Fibroblast of the aortic adventitia (primary cell): ENCODE data around the gene DNAJB8. TPM values are rescaled to one million over a fixed set of nuclear protein-coding genes. Genes with fewer than 3 reads are reported as not detected.
A peak's percentile ranks its signal among the peaks of the same experiment; 100 is the strongest.

ENCODE experiments used
- DNase-seq: peaks from one replicate; pipeline ENCODE4 v3.0.0-alpha.2; 2010; ENCODE audit warnings: low read depth
- H3K4me3 ChIP-seq: 2 replicates; pipeline ENCODE4 v1.5.1; 2011; ENCODE audit warnings: low read depth, mild to moderate bottlenecking, control low read depth, low read length, moderate library complexity
- total RNA-seq: library from RNA; depleted of rRNA; stranded (reverse); fragments of >200 nt; gene quantifications from 2 replicates; pipeline ENCODE4 v1.2.3, GENCODE V29; 2012; ENCODE audit warnings: low replicate concordance
- TF ChIP-seq, protein P1 (sequence below): IDR thresholded peaks from 2 replicates; pipeline ENCODE4 v1.5.1; 2011; ENCODE audit warnings: mild to moderate bottlenecking, low read length, control low read depth, inconsistent platforms; ENCODE audit not compliant: insufficient read depth

Gene DNAJB8
- total RNA-seq, 1 donor = not detected

DNA sequence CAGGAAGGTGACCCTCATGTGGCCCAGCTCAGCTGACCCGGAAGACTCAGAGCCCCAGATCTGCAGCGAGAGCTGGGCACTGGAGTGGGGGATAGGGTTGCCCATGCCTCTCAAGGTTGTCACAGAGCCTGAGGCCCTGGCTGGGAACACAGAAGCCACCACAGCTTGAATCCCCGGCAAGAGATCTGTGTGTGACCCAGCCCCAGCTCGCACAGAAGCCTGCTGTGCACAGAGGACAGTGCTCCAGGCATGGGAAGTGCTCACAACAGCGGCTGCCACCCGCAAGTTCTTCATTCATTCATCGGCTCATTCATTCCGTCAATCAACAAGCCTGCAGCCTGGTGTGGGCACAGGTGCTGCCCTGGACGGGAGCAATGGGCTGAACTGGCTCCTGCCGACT is 36.4 kb downstream of the DNAJB8 start:
- no peak for DNase-seq
- TF ChIP-seq, protein P1, sequence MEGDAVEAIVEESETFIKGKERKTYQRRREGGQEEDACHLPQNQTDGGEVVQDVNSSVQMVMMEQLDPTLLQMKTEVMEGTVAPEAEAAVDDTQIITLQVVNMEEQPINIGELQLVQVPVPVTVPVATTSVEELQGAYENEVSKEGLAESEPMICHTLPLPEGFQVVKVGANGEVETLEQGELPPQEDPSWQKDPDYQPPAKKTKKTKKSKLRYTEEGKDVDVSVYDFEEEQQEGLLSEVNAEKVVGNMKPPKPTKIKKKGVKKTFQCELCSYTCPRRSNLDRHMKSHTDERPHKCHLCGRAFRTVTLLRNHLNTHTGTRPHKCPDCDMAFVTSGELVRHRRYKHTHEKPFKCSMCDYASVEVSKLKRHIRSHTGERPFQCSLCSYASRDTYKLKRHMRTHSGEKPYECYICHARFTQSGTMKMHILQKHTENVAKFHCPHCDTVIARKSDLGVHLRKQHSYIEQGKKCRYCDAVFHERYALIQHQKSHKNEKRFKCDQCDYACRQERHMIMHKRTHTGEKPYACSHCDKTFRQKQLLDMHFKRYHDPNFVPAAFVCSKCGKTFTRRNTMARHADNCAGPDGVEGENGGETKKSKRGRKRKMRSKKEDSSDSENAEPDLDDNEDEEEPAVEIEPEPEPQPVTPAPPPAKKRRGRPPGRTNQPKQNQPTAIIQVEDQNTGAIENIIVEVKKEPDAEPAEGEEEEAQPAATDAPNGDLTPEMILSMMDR = no peak

GRCh38 chr3:128429751-128430150 is 36.9 kb downstream of the DNAJB8 start:
- H3K4me3 ChIP-seq = no peak overlapping the region
- TF ChIP-seq, protein P1 = no peak
- DNase-seq = no peak

More for the DNA sequence above, 36.4 kb downstream of the DNAJB8 start:
- H3K4me3 ChIP-seq = no peak overlapping the region

DNA sequence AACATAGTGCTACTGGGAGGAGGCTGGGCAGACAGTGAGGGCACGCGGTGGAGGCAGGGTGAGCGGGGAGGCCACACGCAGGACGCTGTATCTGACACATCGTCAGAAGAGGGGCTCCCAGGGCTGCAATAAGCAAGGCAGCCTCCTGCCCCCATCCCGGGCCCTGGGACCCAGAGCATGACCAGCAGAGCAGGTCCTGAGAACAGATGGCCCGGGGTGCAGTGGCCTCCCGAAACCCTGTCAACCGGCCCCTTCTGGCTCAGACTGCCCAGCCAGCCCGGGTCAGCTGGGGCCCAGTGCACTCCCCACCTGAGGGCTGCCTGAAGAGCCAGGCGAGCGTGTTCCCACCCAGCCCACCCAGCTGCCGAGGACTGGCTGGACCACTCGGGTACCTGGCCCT is 37.4 kb downstream of the DNAJB8 start:
- H3K4me3 ChIP-seq = no peak overlapping the region
- TF ChIP-seq, protein P1 = no peak

DNA sequence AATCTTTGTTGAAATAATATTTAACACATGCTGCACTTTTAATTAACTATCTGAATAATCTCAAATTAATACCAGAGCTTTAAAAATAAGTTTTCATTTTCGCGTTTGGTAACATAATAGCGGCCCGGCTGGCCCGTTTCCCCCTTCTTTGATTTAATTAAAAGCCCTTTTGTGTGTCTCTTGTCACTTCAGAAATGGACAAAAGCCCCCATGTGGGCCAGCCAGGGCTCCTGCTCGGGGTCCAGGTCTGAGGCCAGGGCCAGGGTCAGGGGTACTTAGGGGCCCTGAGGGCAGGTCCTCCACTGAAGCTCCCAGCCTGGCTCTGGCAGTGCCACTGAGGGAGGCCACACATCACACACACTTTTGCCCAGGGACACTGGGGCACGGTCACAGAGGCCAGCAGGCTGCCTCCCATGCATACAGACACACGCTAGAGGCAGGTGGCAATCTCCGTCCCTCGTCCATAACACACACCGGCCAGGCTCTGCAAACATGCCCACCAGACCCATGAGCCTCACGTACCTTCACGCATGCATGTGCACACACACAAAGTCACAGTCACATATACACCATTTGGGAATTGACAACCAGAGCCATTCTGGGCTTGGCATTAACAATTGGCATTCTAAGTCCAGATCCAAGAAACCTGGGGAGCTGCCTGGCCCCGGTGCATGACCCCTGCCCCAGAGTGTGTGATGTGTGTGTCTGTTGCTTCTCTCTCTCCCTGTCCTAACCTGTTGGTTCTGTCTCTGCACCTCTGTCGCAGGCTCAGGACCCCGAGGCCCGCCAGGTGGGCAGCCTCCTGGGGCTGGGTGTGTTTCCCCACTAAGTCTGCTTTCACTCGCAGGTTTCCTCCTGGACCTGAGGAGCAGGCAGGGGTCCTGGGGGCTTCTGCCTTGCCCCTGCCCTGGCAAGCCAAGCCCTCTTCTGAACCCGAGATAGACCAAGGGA is 38.5 kb downstream of the DNAJB8 start:
- no peak for DNase-seq

More for the DNA sequence above, 37.4 kb downstream of the DNAJB8 start:
- DNase-seq = no peak

DNA sequence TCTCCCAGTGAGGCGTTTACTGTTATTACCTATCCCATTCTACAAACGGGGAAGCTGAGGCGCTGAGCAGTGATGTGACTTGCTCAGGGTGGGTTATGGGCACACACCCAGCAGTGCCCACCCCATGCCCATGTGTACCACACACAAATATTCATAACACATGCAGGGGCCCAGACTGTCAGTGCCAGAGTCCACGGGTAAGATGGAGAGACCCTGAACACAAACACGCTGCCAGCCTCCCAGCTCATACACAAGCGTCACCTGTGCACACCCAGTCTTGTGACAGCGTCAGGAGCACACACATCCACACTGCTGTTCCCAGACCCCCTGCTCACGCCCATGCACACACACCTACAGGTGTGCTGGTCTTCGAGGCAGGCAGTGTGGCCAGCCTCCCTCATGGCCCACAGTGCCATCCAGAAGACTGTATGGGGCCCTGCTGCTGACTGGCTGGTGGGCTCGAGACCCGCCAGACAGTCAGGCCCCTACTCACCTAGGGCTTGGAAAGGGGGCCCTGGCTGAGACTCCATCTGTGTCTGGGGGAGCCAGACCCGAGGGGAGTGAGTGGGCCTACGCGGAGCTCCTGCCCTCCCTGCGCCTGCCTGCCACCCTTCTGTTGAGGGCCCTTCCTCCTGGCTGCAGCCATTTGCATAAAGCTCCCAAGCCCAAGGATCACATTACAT is 39.4 kb downstream of the DNAJB8 start:
- no peak overlapping the region for H3K4me3 ChIP-seq
- DNase-seq = no peak
- TF ChIP-seq, protein P1 = no peak

More for the DNA sequence above, 38.5 kb downstream of the DNAJB8 start:
- TF ChIP-seq, protein P1 = no peak
- no peak overlapping the region for H3K4me3 ChIP-seq

DNA sequence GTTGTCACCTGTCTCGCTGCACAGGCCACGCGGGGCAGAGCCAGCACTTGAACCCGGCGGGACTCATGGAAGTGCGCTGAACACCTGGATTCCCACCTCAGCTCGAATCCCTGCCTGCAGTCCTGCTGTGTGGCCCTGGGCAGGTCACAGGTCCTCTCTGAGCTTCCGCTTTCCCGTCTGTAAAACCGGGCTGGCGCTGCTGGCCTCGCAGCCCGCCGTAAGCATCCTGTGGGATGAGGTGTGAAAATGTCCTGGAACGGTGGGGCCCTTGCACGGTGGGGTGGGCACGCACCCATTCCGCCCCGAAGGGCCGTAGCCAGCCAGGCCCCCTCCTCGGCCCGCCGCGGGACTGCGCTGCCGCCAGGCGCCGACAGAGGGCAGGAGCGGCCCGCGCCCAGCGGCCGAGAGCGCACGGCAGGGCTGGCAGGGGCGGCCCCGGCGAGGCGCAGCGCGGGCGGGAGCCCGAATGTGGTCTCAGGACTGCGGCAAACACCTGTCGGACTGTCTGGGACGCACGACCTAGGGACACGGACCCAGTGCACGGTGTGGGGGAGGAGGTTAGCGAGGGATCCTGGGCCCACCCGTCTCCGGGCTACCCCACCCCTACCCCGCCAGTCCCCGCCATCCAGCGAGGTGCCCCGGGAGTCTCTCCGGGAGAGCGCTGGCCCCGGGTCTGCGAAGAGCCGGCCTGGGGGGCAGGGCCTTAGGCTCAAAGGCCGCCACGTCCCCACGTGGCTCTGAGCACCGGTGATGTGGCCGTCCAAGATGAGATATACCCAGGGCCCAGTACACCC is 40.4 kb downstream of the DNAJB8 start:
- TF ChIP-seq, protein P1 = peak; percentile 62
- H3K4me3 ChIP-seq = peak overlapping the region; percentile 45
- peak; percentile 12 for DNase-seq
